Common myeloid progenitor, CD34-positive (primary cell): ENCODE results near the gene LRRC74B.

Experiments
- CTCF ChIA-PET: fragments of 350-600 bp; sonication (Branson Sonifier 250); formaldehyde crosslinking; loops from one replicate; lab custom pipeline; 2021; ENCODE audit warnings: antibody characterized with exemption; lab: Charles Lee
- POLR2A ChIA-PET: fragments of 350-600 bp; sonication (Branson Sonifier 250); formaldehyde crosslinking; loops from one replicate; lab custom pipeline; 2021; ENCODE audit warnings: antibody characterized with exemption; lab: Charles Lee
- DNase-seq, 3 donors: peaks; one replicate each; pipeline versions ENCODE4 v3.0.0 to v3.0.0-alpha.2; 2013
- H3K27ac ChIP-seq, 2 experiments: 1 replicate in 1 of 2; 2 replicates in 1 of 2; pipeline ENCODE4 v1.7.0; 2013; ENCODE audit warnings: inconsistent platforms in 2 of 2, low read length in 2 of 2, mild to moderate bottlenecking in 2 of 2, low read depth in 1 of 2, moderate library complexity in 1 of 2; ENCODE audit not compliant: severe bottlenecking in 2 of 2, insufficient read depth in 1 of 2, poor library complexity in 1 of 2
- H3K27me3 ChIP-seq, 5 experiments: replicated peaks in 2 of 5; 1 replicate in 3 of 5; 2 replicates in 2 of 5; pipeline versions ENCODE4 v1.6.1 to v1.7.0; 2013; ENCODE audit warnings: low read length in 4 of 5, mild to moderate bottlenecking in 2 of 5, moderate library complexity in 2 of 5, inconsistent platforms in 1 of 5; ENCODE audit not compliant: insufficient read depth in 5 of 5, control insufficient read depth in 4 of 5
- H3K36me3 ChIP-seq, 4 experiments: 1 replicate in 2 of 4; 2 replicates in 2 of 4; pipeline versions ENCODE4 v1.6.1 to v1.7.0; 2013; ENCODE audit warnings: low read length in 3 of 4, control low read depth in 1 of 4, mild to moderate bottlenecking in 1 of 4; ENCODE audit not compliant: control insufficient read depth in 4 of 4, insufficient read depth in 4 of 4
- H3K4me1 ChIP-seq, 4 experiments: 1 replicate in 3 of 4; 2 replicates in 1 of 4; pipeline versions ENCODE4 v1.6.1 to v1.7.1; 2013; ENCODE audit warnings: low read length in 3 of 4, mild to moderate bottlenecking in 3 of 4, control low read depth in 1 of 4, inconsistent platforms in 1 of 4, moderate library complexity in 1 of 4; ENCODE audit not compliant: control insufficient read depth in 4 of 4, insufficient read depth in 4 of 4; ENCODE audit errors: control extremely low read depth in 1 of 4
- H3K4me3 ChIP-seq, 7 experiments: 1 replicate in 4 of 7; 2 replicates in 3 of 7; pipeline versions ENCODE4 v1.5.1 to v1.7.0; 2013; ENCODE audit warnings: mild to moderate bottlenecking in 7 of 7, low read length in 6 of 7, moderate library complexity in 6 of 7, inconsistent platforms in 2 of 7, low read depth in 2 of 7, control low read depth in 1 of 7; ENCODE audit not compliant: insufficient read depth in 4 of 7, control insufficient read depth in 1 of 7; ENCODE audit errors: extremely low read depth in 1 of 7
- H3K9me3 ChIP-seq, 5 experiments: 1 replicate in 4 of 5; 2 replicates in 1 of 5; pipeline versions ENCODE4 v1.6.1 to v1.7.1; 2013; ENCODE audit warnings: low read length in 4 of 5, mild to moderate bottlenecking in 2 of 5, inconsistent platforms in 1 of 5, low read depth in 1 of 5, moderate library complexity in 1 of 5; ENCODE audit not compliant: control insufficient read depth in 4 of 5, insufficient read depth in 2 of 5; ENCODE audit errors: control extremely low read depth in 1 of 5
- WGBS: methylation state at CpG from one replicate; pipeline ENCODE4 v1.1.5; 2013; ENCODE audit not compliant: insufficient coverage; 5-methylcytosine and 5-hydroxymethylcytosine counted together

The LRRC74B gene

DNA sequence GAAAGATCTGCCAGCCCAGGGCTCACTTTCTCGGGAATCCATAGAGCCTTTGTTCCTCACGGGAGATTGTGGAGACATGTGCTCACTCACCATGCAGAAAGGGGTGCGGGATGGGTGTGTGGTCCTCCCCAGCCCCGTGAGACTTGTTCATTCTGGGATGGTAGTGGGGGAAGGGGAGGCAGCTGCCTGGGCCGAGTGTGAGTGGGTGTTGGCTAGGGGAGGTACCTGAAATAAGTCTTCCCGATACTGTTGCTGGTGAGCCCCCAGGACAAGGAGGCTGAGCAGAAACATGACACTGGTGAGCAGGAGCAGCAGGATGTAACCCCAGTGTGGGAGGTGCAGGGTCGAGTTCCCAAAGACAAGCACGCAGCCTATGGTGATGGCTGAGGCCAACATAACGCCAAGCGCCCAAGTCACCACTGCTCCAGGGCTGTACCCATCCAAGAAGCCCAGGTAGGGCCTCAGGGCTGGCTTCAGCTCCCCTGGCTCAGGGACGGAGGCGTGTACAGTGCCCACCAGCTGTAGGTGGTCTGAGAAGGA, 16.2 kb upstream of the LRRC74B start:
- DNase-seq = no peak
- Histone ChIP-seq H3K9me3 (no peaks in the 10 kb centered on the region), H3K36me3 (no peaks in the 10 kb centered on the region), H3K27me3 (peaks cover 0 to 27% (median 15%) of the 10 kb centered on the region in 5 experiments), H3K4me1 (peaks cover 0 to 12% (median 5%) of the 10 kb centered on the region in 4 experiments), H3K4me3 (no peak overlapping the region), H3K27ac (no peak overlapping the region)
- WGBS = 90% methylated on average over 12 of the region's 12 CpGs
- CTCF ChIA-PET = no interaction called here
- POLR2A ChIA-PET = no interaction called here

DNA sequence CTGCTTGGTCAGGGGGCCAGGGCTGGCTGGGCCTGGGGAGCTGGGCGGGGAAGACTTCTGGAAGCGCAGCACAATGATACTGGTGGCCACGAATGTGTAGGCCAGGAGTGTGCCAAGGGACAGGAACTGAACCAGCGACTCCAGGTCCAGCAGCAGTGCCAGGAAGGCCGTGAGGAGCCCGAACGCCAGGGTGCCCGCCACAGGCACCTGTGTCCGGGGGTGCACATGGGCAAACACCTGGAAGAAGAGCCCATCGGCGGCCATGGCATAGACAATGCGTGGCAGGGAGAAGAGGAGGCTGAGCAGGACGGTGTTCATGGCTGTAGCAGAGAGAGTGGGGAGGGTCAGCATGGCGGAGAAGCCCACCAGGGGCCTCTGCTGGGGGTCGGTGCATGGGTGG, 15.7 kb upstream of the LRRC74B start:
- H3K4me3 ChIP-seq = no peak overlapping the region
- no peaks in the 10 kb centered on the region for H3K9me3 ChIP-seq
- no peak overlapping the region for H3K27ac ChIP-seq
- POLR2A ChIA-PET = no interaction called here
- CTCF ChIA-PET = no interaction called here
- DNase-seq = no peak
- 97% methylated on average over 14 of the region's 15 CpGs for whole genome bisulfite sequencing
- H3K36me3 ChIP-seq = no peaks in the 10 kb centered on the region
- peaks cover 0 to 27% (median 15%) of the 10 kb centered on the region in 5 experiments for H3K27me3 ChIP-seq
- peaks cover 0 to 12% (median 5%) of the 10 kb centered on the region in 4 experiments for H3K4me1 ChIP-seq

- no peak overlapping the region for H3K27ac ChIP-seq
- CTCF ChIA-PET = no interaction called here
- peaks cover 0 to 8% (median 5%) of the 10 kb centered on the region in 4 experiments for H3K4me1 ChIP-seq
- POLR2A ChIA-PET = no interaction called here
- H3K9me3 ChIP-seq = no peaks in the 10 kb centered on the region
- H3K4me3 ChIP-seq = no peak overlapping the region
- no peak for DNase-seq
- WGBS = 97% methylated on average over 38 of the region's 40 CpGs
- no peaks in the 10 kb centered on the region for H3K36me3 ChIP-seq
- H3K27me3 ChIP-seq = peaks cover 0 to 27% (median 15%) of the 10 kb centered on the region in 5 experiments
Observed at GRCh38 chr22:21030621-21031544, 14.9 kb upstream of the LRRC74B start.

DNA sequence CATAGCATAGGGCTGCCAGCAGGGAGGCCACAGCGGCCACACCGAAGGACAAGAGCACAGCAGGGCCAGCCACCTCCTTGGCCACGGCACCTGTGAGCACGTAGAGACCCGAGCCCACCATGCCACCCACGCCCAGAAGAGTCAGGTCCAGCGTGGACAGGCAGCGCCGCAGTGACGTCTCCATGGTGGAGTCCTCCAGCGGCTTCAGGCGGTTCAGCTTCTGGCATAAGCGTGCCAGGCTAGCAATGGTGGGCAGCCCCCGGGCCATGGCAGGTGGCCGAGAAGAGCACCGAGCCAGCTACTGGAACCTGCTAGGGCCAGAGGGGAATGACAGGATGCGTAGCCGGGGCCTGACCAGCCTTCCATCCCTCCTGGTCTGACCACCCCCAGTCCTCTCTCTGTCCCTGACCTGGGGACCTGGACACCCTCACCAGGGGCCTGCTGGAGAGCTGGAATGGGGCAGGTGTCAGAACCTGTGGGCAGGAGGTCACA, 14.2 kb upstream of the LRRC74B start:
- Histone ChIP-seq H3K4me1 (peaks cover 0 to 8% (median 5%) of the 10 kb centered on the region in 4 experiments), H3K27ac (no peak overlapping the region), H3K36me3 (no peaks in the 10 kb centered on the region), H3K4me3 (peak overlapping the region in 3 of 7 experiments; percentile 52 to 67 (median 58)), H3K9me3 (no peaks in the 10 kb centered on the region), H3K27me3 (peaks cover 0 to 27% (median 15%) of the 10 kb centered on the region in 5 experiments)
- WGBS = 94% methylated on average over 18 of the region's 18 CpGs
- CTCF ChIA-PET = no interaction called here
- DNase-seq = no peak
- POLR2A ChIA-PET = no interaction called here

DNA sequence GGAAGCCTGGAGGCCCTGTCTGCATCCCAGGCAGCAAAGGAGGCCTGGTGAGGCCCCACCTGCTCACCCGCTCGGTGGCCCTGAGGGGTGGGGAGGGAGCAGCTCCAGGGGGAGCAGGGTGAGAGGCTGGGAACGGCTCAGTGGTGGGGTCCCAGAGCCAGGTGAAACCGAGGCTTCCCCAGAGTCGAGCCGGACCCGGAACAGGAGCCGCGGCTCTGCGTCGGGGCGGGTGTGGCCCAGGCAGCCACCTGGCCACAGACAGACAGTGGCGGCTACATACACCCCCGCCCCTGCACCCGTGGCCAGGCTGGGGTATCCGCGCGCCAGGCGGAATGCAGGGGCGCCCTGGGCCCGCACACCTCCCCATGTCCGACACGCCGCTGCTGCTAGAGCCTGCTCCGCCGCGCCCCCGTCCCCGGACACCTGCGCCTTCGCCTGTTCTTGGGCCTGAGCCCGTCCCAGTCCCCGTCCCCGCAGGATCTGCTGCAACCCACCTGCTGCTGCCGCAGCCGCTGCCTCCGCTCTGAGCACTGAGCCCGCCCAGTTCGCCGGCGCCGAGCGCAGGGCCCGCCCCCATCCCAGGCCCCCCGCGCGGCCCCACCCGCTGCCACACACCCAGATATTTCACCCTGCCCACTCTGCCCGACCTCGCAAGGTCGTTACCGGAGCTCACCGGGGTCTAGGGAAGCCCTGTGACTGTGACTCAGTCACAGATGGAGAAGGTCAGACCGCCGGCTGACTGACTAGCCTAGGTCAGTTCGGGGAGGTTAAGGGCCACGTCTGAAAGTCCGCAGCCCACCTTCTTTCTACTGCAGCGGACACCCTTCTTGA, 13.5 kb upstream of the LRRC74B start, which contains the start of gene SLC7A4:
Gene SLC7A4 (minus strand): TSS at position 525 of the 831 bp plus-strand sequence. CDS start 749 bp downstream, outside the sequence.
- 5% methylated on average over 52 of the region's 59 CpGs for WGBS
- ChIA-PET POLR2A (no interaction called here), CTCF (no interaction called here)
- H3K27me3 ChIP-seq = peaks cover 0 to 27% (median 15%) of the 10 kb centered on the region in 5 experiments
- H3K9me3 ChIP-seq = no peaks in the 10 kb centered on the region
- no peak within 1 kb of the TSS for H3K27ac ChIP-seq
- H3K4me3 ChIP-seq = peak within 1 kb of the TSS in 5 of 7 experiments; percentile 19 to 67 (median 52)
- DNase-seq = peak in 2 of 3 donors; percentile 26 to 35
- H3K4me1 ChIP-seq = peaks cover 0 to 8% (median 5%) of the 10 kb centered on the region in 4 experiments
- no peaks in the 10 kb centered on the region for H3K36me3 ChIP-seq

GRCh38 chr22:21032868-21033688, 12.7 kb upstream of the LRRC74B start:
- H3K36me3 ChIP-seq = no peaks in the 10 kb centered on the region
- WGBS = 94% methylated on average over 9 of the region's 12 CpGs
- no peaks in the 10 kb centered on the region for H3K9me3 ChIP-seq
- no peak overlapping the region for H3K4me3 ChIP-seq
- no peak for DNase-seq
- peaks cover 0 to 8% (median 5%) of the 10 kb centered on the region in 4 experiments for H3K4me1 ChIP-seq
- H3K27me3 ChIP-seq = peaks cover 0 to 27% (median 15%) of the 10 kb centered on the region in 5 experiments
- H3K27ac ChIP-seq = no peak overlapping the region
- ChIA-PET POLR2A (no interaction called here), CTCF (interaction anchor here (1.1 kb wide), 1 partner anchor 30 kb away, joined by 3 read pairs; no protein-coding TSS in a partner anchor)
